A549 (cell line): Measurements from ENCODE around the gene KCNQ1. TPM values are rescaled to one million over a fixed set of nuclear protein-coding genes. Genes with fewer than 3 reads are reported as not detected.

Source experiments
- ATAC-seq, 2 experiments: fragments of 200-7000 bp in 1 of 2; fragments of >200 bp in 1 of 2; cut with Nextera tagmentation in 1 of 2; cut with Tn5 transposase in 1 of 2; 3 replicates each; pipeline versions ENCODE4 v1.8.0 to v1.9.1; 2018 to 2020; ENCODE audit warnings: mild to moderate bottlenecking in 1 of 2, moderate library complexity in 1 of 2
- CTCF ChIA-PET: fragments of 300-600 bp; sonication (Branson Sonifier 250); formaldehyde crosslinking; extraction: SDS; loops from one replicate; lab custom pipeline; 2021; ENCODE audit warnings: antibody characterized with exemption, inconsistent platforms; lab: Yijun Ruan, JAX
- POLR2A ChIA-PET: fragments of 350-600 bp; formaldehyde crosslinking; extraction: SDS; loops from one replicate; lab custom pipeline; 2021; ENCODE audit warnings: antibody characterized with exemption, inconsistent platforms; lab: Yijun Ruan, JAX
- DNase-seq, 2 experiments: peaks; one replicate each; pipeline versions ENCODE4 v3.0.0 to v3.0.0-alpha.2; 2011 to 2016; ENCODE audit warnings: low read depth in 1 of 2, low spot score in 1 of 2
- FAIRE-seq: peaks from 2 replicates; lab custom pipeline; 2011; peaks lifted over from hg19 to GRCh38; lab: Jason Lieb, UNC
- H3K27ac ChIP-seq, 2 experiments: fragments of >200 bp; sonication (Bioruptor Twin); formaldehyde crosslinking; 3 replicates each; pipeline ENCODE4 v1.5.1; 2016 to 2017
- H3K4me1 ChIP-seq: fragments of >200 bp; sonication (Bioruptor Twin); formaldehyde crosslinking; 3 replicates; pipeline ENCODE4 v1.6.1; 2016
- H3K4me2 ChIP-seq: fragments of >200 bp; sonication (Bioruptor Twin); formaldehyde crosslinking; 3 replicates; pipeline ENCODE4 v1.6.1; 2016
- H3K4me3 ChIP-seq: fragments of >200 bp; sonication (Bioruptor Twin); formaldehyde crosslinking; 3 replicates; pipeline ENCODE4 v1.5.1; 2016
- H3K9me3 ChIP-seq: fragments of >200 bp; sonication (Bioruptor Twin); formaldehyde crosslinking; 3 replicates; pipeline ENCODE4 v1.6.1; 2016
- CEBPB ChIP-seq, 2 experiments: fragments of >200 bp in 1 of 2; sonication (Bioruptor Twin) in 1 of 2; formaldehyde crosslinking in 1 of 2; IDR thresholded peaks; 2 replicates each; pipeline ENCODE4 v1.6.1; 2012 to 2016
- EHF ChIP-seq: fragments of 250-450 bp; sonication (Bioruptor Pico); IDR thresholded peaks from 2 replicates; pipeline ENCODE4 v1.5.0; 2020; ENCODE audit warnings: mild to moderate bottlenecking
- EHMT2 ChIP-seq: fragments of 200-600 bp; sonication (generic); IDR thresholded peaks from 2 replicates; pipeline ENCODE4 v1.6.1; 2016; ENCODE audit warnings: antibody characterized with exemption, low read depth, mild to moderate bottlenecking, moderate library complexity
- EP300 ChIP-seq, 2 experiments: fragments of >200 bp; sonication (Bioruptor Twin); formaldehyde crosslinking; IDR thresholded peaks; 2 replicates in 1 of 2; 3 replicates in 1 of 2; pipeline ENCODE4 v1.6.1; 2016 to 2017
- ESRRA ChIP-seq: fragments of 150-350 bp; IDR thresholded peaks from 2 replicates; pipeline ENCODE4 v1.6.1; 2014; ENCODE audit warnings: mild to moderate bottlenecking, low read length, borderline replicate concordance
- FOSL2 ChIP-seq, 2 experiments: fragments of 450-650 bp in 1 of 2; fragments of >200 bp in 1 of 2; sonication (Bioruptor Twin) in 1 of 2; formaldehyde crosslinking; IDR thresholded peaks; 2 replicates each; pipeline versions ENCODE4 v1.5.0 to v1.6.1; 2016 to 2020; ENCODE audit warnings: mild to moderate bottlenecking in 1 of 2, moderate library complexity in 1 of 2
- HOXB13 ChIP-seq: fragments of 250-450 bp; sonication (Bioruptor Pico); IDR thresholded peaks from 2 replicates; pipeline ENCODE4 v1.5.0; 2020; ENCODE audit warnings: low read depth, mild to moderate bottlenecking, moderate library complexity
- HOXB5 ChIP-seq: fragments of 250-450 bp; sonication (Bioruptor Pico); IDR thresholded peaks from 2 replicates; pipeline ENCODE4 v1.5.0; 2020; ENCODE audit warnings: mild to moderate bottlenecking, moderate library complexity
- KDM1A ChIP-seq: fragments of 200-600 bp; sonication (generic); IDR thresholded peaks from 2 replicates; pipeline ENCODE4 v1.6.1; 2016; ENCODE audit warnings: low read depth, mild to moderate bottlenecking
- NFE2L2 ChIP-seq: fragments of 150-350 bp; conservative IDR thresholded peaks from 2 replicates; pipeline ENCODE4 v1.6.1; 2014; ENCODE audit warnings: low read length
- PHF8 ChIP-seq: fragments of 200-600 bp; sonication (generic); IDR thresholded peaks from 2 replicates; pipeline ENCODE4 v1.6.1; 2016; ENCODE audit warnings: low read depth, mild to moderate bottlenecking, antibody characterized with exemption, moderate library complexity, borderline replicate concordance
- RNF2 ChIP-seq: fragments of 200-600 bp; sonication (generic); IDR thresholded peaks from 2 replicates; pipeline ENCODE4 v1.6.1; 2016; ENCODE audit warnings: low read depth, mild to moderate bottlenecking, antibody characterized with exemption, moderate library complexity, borderline replicate concordance
- ZC3H11A ChIP-seq: fragments of 450-650 bp; IDR thresholded peaks from 2 replicates; pipeline ENCODE4 v1.6.1; 2014; ENCODE audit warnings: antibody characterized with exemption, mild to moderate bottlenecking
- ZNF302 ChIP-seq: fragments of 250-450 bp; sonication (Bioruptor Pico); IDR thresholded peaks from 2 replicates; pipeline ENCODE4 v1.9.0; 2021; ENCODE audit warnings: inconsistent platforms, mild to moderate bottlenecking, moderate library complexity
- ZSCAN20 ChIP-seq: fragments of 250-450 bp; sonication (Bioruptor Pico); IDR thresholded peaks from 2 replicates; pipeline ENCODE4 v1.8.0; 2022; ENCODE audit warnings: mild to moderate bottlenecking, moderate library complexity
- WGBS: methylation state at CpG from one replicate; pipeline ENCODE4 v1.1.6; 2017; ENCODE audit errors: missing lambda C conversion rate; 5-methylcytosine and 5-hydroxymethylcytosine counted together
- polyA plus RNA-seq, 4 experiments: library from polyadenylated mRNA; depleted of rRNA in 3 of 4; stranded (reverse); fragments of >200 nt; fragmentation: RNase III in 1 of 4; extraction: RNeasy Plus Mini Kit Qiagen cat#74134 plus additional on column Dnase treatment in 1 of 4; gene quantifications; 2 replicates in 3 of 4; 3 replicates in 1 of 4; pipeline ENCODE4 v1.2.3, GENCODE V29; 2011 to 2017
- TF ChIP-seq, protein P1 (sequence below): fragments of >200 bp; sonication (Bioruptor Twin); formaldehyde crosslinking; IDR thresholded peaks from 2 replicates; pipeline ENCODE4 v1.6.1; 2016
- TF ChIP-seq, protein P2 (sequence below): fragments of 200-600 bp; sonication (generic); IDR thresholded peaks from 2 replicates; pipeline ENCODE4 v1.6.1; 2016; ENCODE audit warnings: antibody characterized with exemption, mild to moderate bottlenecking, moderate library complexity
- TF ChIP-seq, protein P3 (sequence below): fragments of >200 bp; sonication (Bioruptor Twin); formaldehyde crosslinking; IDR thresholded peaks from 3 replicates; pipeline ENCODE4 v1.6.1; 2016
- TF ChIP-seq, protein P4 (sequence below): fragments of >200 bp; sonication (Bioruptor Twin); formaldehyde crosslinking; IDR thresholded peaks from 3 replicates; pipeline ENCODE4 v1.5.1; 2016
- TF ChIP-seq, protein P5 (sequence below): fragments of 250-450 bp; sonication (Bioruptor Pico); IDR thresholded peaks from 2 replicates; pipeline ENCODE4 v1.5.0; 2020; ENCODE audit warnings: low read depth, mild to moderate bottlenecking, moderate library complexity
- TF ChIP-seq, protein P6 (sequence below): IDR thresholded peaks from 2 replicates; pipeline ENCODE4 v1.6.1; 2012
- TF ChIP-seq, protein P7 (sequence below): IDR thresholded peaks from 2 replicates; pipeline ENCODE4 v1.6.1; 2012

Gene KCNQ1
- polyA plus RNA-seq, 2 of the 4 experiments (the other 2 are of a cell fraction): 0.14 to 0.17 TPM

DNA sequence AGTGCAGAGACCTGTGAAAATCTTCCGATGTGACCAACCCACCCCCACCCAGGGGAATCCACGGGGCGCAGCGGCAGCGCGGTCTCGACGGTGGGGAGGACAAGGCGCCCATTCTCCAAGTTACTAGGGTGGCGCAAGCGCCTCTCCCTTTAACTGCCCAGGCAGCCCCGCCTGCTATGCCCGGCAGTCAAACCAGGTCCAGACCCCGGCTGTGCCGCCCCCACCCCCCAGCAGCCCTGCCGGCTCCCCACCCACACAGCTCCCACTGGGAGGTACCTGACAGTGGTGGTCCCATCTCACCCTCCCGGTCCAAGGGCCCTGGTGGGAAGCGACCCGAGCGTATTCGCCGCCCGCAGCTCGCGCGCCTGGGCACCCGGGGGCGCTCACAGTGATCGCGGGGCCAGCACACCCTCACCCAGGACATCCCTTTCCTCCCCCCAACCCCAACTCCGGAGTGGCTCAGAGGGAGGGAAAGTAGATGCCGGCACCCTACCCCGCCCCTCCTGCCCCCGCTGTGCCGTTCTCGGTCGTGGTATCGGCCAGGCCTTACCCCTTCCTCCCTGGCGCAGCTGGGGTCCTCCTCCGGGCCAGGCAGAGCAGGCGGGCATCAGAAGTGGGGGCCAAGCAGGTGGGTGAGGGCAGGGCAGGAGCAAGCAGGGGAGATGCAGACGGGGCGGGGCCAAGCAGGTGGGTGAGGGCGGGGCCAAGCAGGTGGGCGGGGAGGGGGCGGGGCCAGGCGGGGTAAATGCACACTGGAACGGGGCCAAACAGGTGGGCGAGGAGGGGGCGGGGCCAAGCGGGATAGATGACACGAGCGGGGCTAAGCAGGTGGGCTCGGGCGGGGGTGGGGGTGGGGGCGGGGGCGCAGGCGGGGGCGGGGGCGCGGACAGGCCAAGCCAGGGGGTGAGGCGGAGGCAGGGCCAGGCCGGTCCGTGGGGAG lies 657 bp upstream of the KCNQ1 start, which contains the start of gene TRPM5:
TRPM5 (minus strand) TSS at position 634 of the 940 bp plus-strand sequence. CDS start 21,478 bp downstream, outside the sequence.
- no peak for TF ChIP-seq ZSCAN20 (CRISPR knock-in tag)
- no peak for TF ChIP-seq CEBPB (IDR thresholded peaks at IDR 0.05)
- TF ChIP-seq NFE2L2: no peak
- TF ChIP-seq, protein P1, sequence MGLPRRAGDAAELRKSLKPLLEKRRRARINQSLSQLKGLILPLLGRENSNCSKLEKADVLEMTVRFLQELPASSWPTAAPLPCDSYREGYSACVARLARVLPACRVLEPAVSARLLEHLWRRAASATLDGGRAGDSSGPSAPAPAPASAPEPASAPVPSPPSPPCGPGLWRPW: no peak
- no peak for TF ChIP-seq ZC3H11A
- TF ChIP-seq, protein P2, sequence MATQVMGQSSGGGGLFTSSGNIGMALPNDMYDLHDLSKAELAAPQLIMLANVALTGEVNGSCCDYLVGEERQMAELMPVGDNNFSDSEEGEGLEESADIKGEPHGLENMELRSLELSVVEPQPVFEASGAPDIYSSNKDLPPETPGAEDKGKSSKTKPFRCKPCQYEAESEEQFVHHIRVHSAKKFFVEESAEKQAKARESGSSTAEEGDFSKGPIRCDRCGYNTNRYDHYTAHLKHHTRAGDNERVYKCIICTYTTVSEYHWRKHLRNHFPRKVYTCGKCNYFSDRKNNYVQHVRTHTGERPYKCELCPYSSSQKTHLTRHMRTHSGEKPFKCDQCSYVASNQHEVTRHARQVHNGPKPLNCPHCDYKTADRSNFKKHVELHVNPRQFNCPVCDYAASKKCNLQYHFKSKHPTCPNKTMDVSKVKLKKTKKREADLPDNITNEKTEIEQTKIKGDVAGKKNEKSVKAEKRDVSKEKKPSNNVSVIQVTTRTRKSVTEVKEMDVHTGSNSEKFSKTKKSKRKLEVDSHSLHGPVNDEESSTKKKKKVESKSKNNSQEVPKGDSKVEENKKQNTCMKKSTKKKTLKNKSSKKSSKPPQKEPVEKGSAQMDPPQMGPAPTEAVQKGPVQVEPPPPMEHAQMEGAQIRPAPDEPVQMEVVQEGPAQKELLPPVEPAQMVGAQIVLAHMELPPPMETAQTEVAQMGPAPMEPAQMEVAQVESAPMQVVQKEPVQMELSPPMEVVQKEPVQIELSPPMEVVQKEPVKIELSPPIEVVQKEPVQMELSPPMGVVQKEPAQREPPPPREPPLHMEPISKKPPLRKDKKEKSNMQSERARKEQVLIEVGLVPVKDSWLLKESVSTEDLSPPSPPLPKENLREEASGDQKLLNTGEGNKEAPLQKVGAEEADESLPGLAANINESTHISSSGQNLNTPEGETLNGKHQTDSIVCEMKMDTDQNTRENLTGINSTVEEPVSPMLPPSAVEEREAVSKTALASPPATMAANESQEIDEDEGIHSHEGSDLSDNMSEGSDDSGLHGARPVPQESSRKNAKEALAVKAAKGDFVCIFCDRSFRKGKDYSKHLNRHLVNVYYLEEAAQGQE: no peak
- TF ChIP-seq, protein P3, sequence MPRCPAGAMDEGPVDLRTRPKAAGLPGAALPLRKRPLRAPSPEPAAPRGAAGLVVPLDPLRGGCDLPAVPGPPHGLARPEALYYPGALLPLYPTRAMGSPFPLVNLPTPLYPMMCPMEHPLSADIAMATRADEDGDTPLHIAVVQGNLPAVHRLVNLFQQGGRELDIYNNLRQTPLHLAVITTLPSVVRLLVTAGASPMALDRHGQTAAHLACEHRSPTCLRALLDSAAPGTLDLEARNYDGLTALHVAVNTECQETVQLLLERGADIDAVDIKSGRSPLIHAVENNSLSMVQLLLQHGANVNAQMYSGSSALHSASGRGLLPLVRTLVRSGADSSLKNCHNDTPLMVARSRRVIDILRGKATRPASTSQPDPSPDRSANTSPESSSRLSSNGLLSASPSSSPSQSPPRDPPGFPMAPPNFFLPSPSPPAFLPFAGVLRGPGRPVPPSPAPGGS: no peak
- no peak for TF ChIP-seq ZNF302 (CRISPR knock-in tag)
- TF ChIP-seq EP300 (IDR thresholded peaks at IDR 0.05): no peak
- no peak for TF ChIP-seq HOXB13
- no peak for TF ChIP-seq EHF (CRISPR knock-in tag)
- TF ChIP-seq, protein P4, sequence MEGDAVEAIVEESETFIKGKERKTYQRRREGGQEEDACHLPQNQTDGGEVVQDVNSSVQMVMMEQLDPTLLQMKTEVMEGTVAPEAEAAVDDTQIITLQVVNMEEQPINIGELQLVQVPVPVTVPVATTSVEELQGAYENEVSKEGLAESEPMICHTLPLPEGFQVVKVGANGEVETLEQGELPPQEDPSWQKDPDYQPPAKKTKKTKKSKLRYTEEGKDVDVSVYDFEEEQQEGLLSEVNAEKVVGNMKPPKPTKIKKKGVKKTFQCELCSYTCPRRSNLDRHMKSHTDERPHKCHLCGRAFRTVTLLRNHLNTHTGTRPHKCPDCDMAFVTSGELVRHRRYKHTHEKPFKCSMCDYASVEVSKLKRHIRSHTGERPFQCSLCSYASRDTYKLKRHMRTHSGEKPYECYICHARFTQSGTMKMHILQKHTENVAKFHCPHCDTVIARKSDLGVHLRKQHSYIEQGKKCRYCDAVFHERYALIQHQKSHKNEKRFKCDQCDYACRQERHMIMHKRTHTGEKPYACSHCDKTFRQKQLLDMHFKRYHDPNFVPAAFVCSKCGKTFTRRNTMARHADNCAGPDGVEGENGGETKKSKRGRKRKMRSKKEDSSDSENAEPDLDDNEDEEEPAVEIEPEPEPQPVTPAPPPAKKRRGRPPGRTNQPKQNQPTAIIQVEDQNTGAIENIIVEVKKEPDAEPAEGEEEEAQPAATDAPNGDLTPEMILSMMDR: no peak
- Histone ChIP-seq H3K4me3 (peak within 1 kb of the TSS; percentile 72), H3K9me3 (peaks cover 17% of the 10 kb centered on the region), H3K4me1 (peaks cover 6% of the 10 kb centered on the region), H3K4me2 (peak within 1 kb of the TSS; percentile 100), H3K27ac (peak within 1 kb of the TSS; percentile 53 to 80; a peak in 5 of 6 replicates)
- WGBS: 19% methylated on average over 10 of the region's 64 CpGs
- peak; percentile 12 to 23; a peak in 3 of 6 replicates for ATAC-seq
- no peak for FAIRE-seq
- POLR2A ChIA-PET: no interaction called here
- DNase-seq: peak in 1 of 2 experiments; percentile 36
- CTCF ChIA-PET: interaction anchor here (1.0 to 4.2 kb wide), 5 partner anchors 23 to 138 kb away, joined by 3 to 16 read pairs (median 4); no protein-coding TSS in a partner anchor

DNA sequence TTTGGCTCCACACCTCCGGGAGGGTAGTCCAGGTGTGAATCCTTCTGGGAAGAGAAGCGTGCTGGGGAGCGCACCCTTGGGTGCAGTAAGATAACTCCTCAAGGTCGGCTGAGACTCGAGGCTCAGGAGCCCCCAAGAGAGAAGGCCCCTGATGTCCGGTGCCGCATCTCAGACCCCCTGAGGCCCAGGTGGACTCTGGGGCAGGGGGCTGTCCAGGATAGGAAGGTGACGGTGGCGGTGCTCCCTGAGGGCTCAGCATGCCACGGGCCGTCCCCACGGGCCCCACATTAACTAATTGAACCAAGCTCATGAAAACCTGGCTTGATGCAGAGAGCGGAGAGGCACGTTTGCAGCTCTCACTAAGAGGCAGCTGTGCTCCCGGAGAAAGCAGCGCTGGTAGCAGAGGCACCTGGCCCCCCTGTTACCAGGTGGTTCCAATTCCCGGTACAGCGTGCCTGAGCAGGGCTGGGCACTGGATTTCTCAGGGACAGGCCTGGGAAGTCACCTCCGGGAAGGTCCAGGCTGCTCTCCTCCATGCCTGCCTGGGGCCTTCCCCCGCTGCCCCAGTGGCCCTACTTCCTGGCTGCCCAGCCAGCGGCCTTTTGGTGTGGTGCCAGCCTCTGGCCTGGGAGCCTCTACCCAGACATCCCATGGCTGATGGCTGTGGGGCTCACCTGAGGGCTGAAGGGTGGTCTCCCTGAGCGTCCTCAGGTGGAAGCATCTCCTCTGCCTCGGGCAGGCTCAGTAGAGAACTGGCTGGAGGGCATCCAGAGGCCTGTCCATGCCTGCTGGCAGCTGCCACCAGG lies 1.1 kb downstream of the KCNQ1 start:
- ChIA-PET POLR2A (no interaction called here), CTCF (interaction anchor here (1.1 to 4.2 kb wide), 2 partner anchors 86 to 248 kb away, joined by 3 to 16 read pairs; no protein-coding TSS in a partner anchor)
- 40% methylated on average over 18 of the region's 23 CpGs for WGBS
- FAIRE-seq: no peak
- peaks cover 6% of the 10 kb centered on the region for H3K4me1 ChIP-seq
- H3K4me2 ChIP-seq: peak overlapping the region; percentile 100; the same call in 2 of the 3 replicates
- H3K4me3 ChIP-seq: no peak overlapping the region; the same call in 2 of the 3 replicates
- no peak overlapping the region for H3K27ac ChIP-seq
- ATAC-seq: peak in 1 of 2 experiments; percentile 15; a peak in 2 of 6 replicates
- no peak for DNase-seq
- peaks cover 17% of the 10 kb centered on the region for H3K9me3 ChIP-seq
- TF ChIP-seq PHF8 (no peak), ESRRA (no peak), FOSL2 (IDR thresholded peaks at IDR 0.05) (no peak), FOSL2 (CRISPR knock-in tag; IDR thresholded peaks at IDR 0.05) (no peak), KDM1A (no peak), EP300 (IDR thresholded peaks at IDR 0.05) (no peak), HOXB5 (CRISPR knock-in tag) (no peak), EHMT2 (no peak), RNF2 (no peak)
- TF ChIP-seq, protein P5, sequence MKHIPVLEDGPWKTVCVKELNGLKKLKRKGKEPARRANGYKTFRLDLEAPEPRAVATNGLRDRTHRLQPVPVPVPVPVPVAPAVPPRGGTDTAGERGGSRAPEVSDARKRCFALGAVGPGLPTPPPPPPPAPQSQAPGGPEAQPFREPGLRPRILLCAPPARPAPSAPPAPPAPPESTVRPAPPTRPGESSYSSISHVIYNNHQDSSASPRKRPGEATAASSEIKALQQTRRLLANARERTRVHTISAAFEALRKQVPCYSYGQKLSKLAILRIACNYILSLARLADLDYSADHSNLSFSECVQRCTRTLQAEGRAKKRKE (CRISPR knock-in tag): no peak
- TF ChIP-seq, protein P6, sequence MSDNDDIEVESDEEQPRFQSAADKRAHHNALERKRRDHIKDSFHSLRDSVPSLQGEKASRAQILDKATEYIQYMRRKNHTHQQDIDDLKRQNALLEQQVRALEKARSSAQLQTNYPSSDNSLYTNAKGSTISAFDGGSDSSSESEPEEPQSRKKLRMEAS: no peak
- TF ChIP-seq, protein P7, sequence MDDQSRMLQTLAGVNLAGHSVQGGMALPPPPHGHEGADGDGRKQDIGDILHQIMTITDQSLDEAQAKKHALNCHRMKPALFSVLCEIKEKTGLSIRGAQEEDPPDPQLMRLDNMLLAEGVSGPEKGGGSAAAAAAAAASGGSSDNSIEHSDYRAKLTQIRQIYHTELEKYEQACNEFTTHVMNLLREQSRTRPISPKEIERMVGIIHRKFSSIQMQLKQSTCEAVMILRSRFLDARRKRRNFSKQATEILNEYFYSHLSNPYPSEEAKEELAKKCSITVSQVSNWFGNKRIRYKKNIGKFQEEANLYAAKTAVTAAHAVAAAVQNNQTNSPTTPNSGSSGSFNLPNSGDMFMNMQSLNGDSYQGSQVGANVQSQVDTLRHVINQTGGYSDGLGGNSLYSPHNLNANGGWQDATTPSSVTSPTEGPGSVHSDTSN: no peak
